ENCODE data around the gene UBXN11. TPM values are rescaled to one million over a fixed set of nuclear protein-coding genes. Genes with fewer than 3 reads are reported as not detected.

Gene UBXN11
- polyA plus RNA-seq, 1 of the 3 experiments (the other 2 are of a cell fraction): 30.6 TPM

GRCh38 chr1:26289158-26290059, 17.0 kb downstream of the UBXN11 start:
- POLR2A ChIA-PET: interaction anchor here (2.7 kb wide), 1 partner anchor 10 kb away, joined by 10 read pairs; the partner anchor contains the start of gene SH3BGRL3
- WGBS (ENCODE audit: low lambda C conversion rate): 97% methylated on average over 14 of the region's 21 CpGs

GRCh38 chr1:26288311-26288941, 18.0 kb downstream of the UBXN11 start:
- CTCF ChIA-PET: interaction anchor here (1.0 to 10.7 kb wide), 7 partner anchors 9 to 184 kb away, joined by 3 to 213 read pairs (median 18); partner anchors contain the start of genes CD52, CEP85 and SH3BGRL3
- 86% methylated on average over 4 of the region's 5 CpGs for WGBS (ENCODE audit: low lambda C conversion rate)
- POLR2A ChIA-PET: interaction anchor here (2.7 kb wide), 1 partner anchor 9 kb away, joined by 10 read pairs; the partner anchor contains the start of gene SH3BGRL3

More at GRCh38 chr1:26289158-26290059, 17.0 kb downstream of the UBXN11 start:
- Histone ChIP-seq H2AFZ (ENCODE audit: low read depth) (no peak overlapping the region), H3K27ac (ENCODE audit: low read depth in 2 of 2, low read length in 1 of 2) (no peak overlapping the region; a peak in 1 of 4 replicates), H3K4me3 (ENCODE audit: low read depth in 2 of 2, low read length in 1 of 2) (no peak overlapping the region), H3K4me1 (ENCODE audit: control insufficient read depth in 1 of 2, insufficient read depth in 2 of 2, low read depth in 1 of 2, low read length in 1 of 2) (peaks cover 9 to 30% of the 10 kb centered on the region in 2 experiments; a peak in 3 of 4 replicates), H3F3A (replicated peaks; ENCODE audit: insufficient read depth) (peaks cover 8% of the 10 kb centered on the region), H3K9me2 (no peaks in the 10 kb centered on the region), H3K9ac (no peak overlapping the region), H3K79me2 (ENCODE audit: insufficient read depth) (peaks cover 7% of the 10 kb centered on the region; the same call in 1 of the 2 replicates), H4K20me1 (ENCODE audit: insufficient read depth) (peaks cover 2% of the 10 kb centered on the region; the same call in 1 of the 2 replicates), H3K27me3 (ENCODE audit: insufficient read depth) (no peaks in the 10 kb centered on the region), H3K4me2 (no peak overlapping the region), H3K36me3 (replicated peaks in 1 of 2; ENCODE audit: control insufficient read depth in 1 of 2, insufficient read depth in 2 of 2, low read length in 1 of 2) (no peaks in the 10 kb centered on the region), H3K9me3 (no peaks in the 10 kb centered on the region)
- no peak for DNase-seq
- CTCF ChIA-PET: interaction anchor here (1.0 to 10.7 kb wide), 8 partner anchors 10 to 185 kb away, joined by 3 to 213 read pairs (median 7); partner anchors contain the start of genes CD52, CEP85 and SH3BGRL3
- TF ChIP-seq RAD21 (IDR thresholded peaks at IDR 0.05; ENCODE audit: low read length): no peak

More at GRCh38 chr1:26288311-26288941, 18.0 kb downstream of the UBXN11 start:
- Histone ChIP-seq H2AFZ (ENCODE audit: low read depth) (no peak overlapping the region), H3K4me3 (ENCODE audit: low read depth in 2 of 2, low read length in 1 of 2) (no peak overlapping the region), H4K20me1 (ENCODE audit: insufficient read depth) (peaks cover 12% of the 10 kb centered on the region; the same call in 1 of the 2 replicates), H3K9me3 (no peaks in the 10 kb centered on the region), H3K4me1 (ENCODE audit: control insufficient read depth in 1 of 2, insufficient read depth in 2 of 2, low read depth in 1 of 2, low read length in 1 of 2) (peaks cover 18 to 30% of the 10 kb centered on the region in 2 experiments; a peak in 3 of 4 replicates), H3K36me3 (replicated peaks in 1 of 2; ENCODE audit: control insufficient read depth in 1 of 2, insufficient read depth in 2 of 2, low read length in 1 of 2) (no peaks in the 10 kb centered on the region), H3K9ac (no peak overlapping the region), H3K27ac (ENCODE audit: low read depth in 2 of 2, low read length in 1 of 2) (no peak overlapping the region; a peak in 1 of 4 replicates), H3K9me2 (no peaks in the 10 kb centered on the region), H3K79me2 (ENCODE audit: insufficient read depth) (peaks cover 11% of the 10 kb centered on the region; the same call in 1 of the 2 replicates), H3F3A (replicated peaks; ENCODE audit: insufficient read depth) (peaks cover 13% of the 10 kb centered on the region), H3K4me2 (no peak overlapping the region), H3K27me3 (ENCODE audit: insufficient read depth) (no peaks in the 10 kb centered on the region)
- TF ChIP-seq TAF1 (IDR thresholded peaks at IDR 0.05; ENCODE audit: borderline replicate concordance, low read depth, low read length) (no peak), PBX3 (IDR thresholded peaks at IDR 0.05) (no peak), TEAD4 (IDR thresholded peaks at IDR 0.05; ENCODE audit: borderline replicate concordance, insufficient read depth) (no peak), NRF1 (IDR thresholded peaks at IDR 0.05; ENCODE audit: low read depth, low read length) (no peak), FOSL2 (IDR thresholded peaks at IDR 0.05; ENCODE audit: borderline replicate concordance, low read depth) (no peak), JUND (IDR thresholded peaks at IDR 0.05) (no peak)
- DNase-seq: no peak
